M059J (cell line): ENCODE results near the gene PAM16. TPM values are rescaled to one million over a fixed set of nuclear protein-coding genes. Genes with fewer than 3 reads are reported as not detected.
"Not testable (repeated sequence)": the region's sequence is repeated elsewhere in the genome, so short reads cannot be mapped to it uniquely, and the experiment has no call there.

Source experiments
- DNase-seq: peaks from one replicate; pipeline ENCODE4 v3.0.0-alpha.2; 2012; ENCODE audit warnings: low read depth
- total RNA-seq: library from RNA; depleted of rRNA; stranded (reverse); fragments of >200 nt; shearing (Covaris generic); gene quantifications from 2 replicates; pipeline ENCODE4 v1.2.3, GENCODE V29; 2014

PAM16 gene
- total RNA-seq, 1 experiment from 2014 or later = 38.6 TPM

DNA sequence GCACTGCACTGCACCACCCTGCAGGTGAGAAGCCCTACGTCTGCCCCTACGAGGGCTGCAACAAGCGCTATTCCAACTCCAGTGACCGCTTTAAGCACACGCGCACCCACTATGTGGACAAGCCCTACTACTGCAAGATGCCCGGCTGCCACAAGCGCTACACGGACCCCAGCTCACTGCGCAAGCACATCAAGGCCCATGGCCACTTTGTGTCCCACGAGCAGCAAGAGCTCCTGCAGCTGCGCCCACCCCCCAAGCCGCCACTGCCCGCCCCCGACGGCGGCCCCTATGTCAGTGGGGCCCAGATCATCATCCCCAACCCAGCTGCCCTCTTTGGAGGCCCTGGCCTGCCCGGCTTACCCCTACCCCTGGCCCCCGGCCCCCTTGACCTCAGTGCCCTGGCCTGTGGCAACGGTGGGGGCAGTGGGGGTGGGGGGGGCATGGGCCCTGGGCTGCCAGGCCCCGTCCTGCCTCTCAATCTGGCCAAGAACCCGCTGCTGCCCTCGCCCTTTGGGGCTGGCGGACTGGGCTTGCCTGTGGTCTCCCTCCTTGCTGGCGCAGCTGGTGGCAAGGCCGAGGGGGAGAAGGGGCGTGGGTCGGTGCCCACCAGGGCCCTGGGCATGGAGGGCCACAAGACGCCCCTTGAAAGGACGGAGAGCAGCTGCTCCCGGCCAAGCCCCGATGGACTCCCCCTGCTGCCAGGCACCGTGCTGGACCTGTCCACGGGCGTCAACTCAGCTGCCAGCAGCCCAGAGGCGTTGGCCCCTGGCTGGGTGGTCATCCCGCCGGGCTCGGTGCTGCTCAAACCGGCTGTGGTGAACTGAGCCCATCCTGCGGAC is 14.2 kb downstream of the PAM16 start:
- DNase-seq = no peak

DNA sequence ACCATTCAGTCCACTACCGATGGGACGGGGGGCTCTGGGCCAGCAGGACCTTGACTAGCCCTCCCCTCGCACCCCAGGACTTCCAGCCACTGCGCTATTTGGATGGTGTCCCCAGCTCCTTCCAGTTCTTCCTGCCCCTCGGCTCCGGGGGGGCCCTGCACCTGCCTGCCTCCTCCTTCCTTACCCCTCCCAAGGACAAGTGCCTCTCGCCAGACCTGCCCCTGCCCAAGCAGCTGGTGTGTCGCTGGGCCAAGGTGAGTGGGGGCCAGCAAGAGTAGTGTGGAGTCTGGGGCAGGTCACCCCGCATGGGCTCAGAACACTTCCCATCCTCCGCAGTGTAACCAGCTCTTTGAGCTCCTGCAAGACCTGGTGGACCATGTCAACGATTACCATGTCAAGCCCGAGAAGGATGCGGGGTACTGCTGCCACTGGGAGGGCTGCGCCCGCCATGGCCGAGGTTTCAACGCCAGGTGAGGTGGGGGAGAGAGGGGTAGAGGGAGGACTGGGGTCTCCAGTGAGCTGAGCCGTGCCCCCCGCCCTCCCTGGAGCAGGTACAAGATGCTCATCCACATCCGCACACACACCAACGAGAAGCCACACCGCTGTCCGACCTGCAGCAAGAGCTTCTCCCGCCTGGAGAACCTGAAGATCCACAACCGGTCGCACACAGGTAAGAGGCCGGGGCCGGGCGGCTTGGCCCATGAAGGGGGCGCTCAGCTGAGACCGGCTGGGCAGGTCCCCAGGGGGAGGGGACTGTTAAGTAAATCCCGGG is 16.2 kb downstream of the PAM16 start:
- DNase-seq = no peak

DNA sequence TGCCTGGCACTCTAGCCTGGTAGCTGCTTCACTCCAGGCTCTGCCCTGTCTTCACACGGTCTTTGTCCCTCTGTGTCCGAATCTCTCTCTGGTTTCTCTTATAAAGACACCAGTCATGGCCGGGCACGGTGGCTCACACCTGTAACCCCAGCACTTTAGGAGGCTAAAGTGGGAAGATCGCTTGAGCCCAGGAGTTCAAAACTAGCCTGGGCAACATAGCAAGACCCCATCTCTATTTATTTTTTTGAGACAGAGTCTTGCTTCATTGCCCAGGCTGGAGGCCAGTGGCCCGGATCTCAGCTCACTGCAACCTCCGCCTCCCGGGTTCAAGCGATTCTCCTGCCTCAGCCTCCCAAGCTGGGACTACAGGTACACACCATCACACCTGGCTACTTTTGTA is 17.4 kb downstream of the PAM16 start:
- not testable (repeated sequence) for DNase-seq

DNA sequence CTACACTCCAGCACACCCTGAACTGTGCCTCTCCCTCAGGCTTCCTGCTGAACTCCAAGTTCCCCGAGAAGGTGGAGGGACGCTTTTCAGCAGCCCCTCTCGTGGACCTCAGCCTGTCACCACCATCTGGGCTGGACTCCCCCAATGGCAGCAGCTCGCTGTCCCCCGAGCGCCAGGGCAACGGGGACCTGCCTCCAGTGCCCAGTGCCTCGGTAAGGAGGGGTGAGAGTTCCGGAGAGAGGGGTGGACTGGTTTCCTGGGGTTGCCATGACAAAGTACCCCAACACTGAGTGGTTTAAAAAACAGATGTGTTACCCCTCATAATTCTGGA is 17.8 kb downstream of the PAM16 start:
- DNase-seq = no peak

DNA sequence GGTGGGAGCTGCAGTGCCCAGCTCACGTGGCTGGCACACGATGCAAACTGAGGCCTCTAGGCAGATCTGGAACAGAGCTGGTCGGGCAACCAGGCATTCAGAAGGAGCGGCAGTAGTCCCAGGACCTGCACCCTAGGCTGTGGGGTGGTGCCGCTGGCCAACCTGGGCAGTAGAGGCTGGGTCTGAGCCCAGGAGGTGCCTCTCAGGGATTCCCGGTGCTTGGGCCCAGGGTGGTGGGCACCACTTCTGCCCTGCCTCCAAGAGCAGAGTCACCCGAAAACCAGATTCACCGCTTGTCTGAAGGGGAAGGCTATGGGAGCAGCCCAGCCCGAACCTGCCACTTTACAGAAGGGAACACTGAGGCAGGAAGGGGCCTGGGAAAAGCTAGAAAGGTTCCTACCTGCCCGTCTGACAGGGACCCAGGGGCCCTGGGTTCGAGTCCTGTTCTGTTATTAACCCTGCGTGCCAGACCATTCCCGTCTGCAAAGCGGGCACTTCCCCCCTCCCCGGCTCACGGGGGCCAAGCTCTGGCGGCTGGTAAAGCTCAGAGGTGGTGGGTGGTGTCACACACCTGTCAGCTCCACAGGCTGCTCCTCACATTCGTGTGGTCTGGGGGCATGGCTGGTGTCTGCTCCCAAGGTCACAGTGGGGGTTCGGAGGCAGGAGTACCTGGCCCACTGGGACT is 18.4 kb downstream of the PAM16 start:
- no peak for DNase-seq

DNA sequence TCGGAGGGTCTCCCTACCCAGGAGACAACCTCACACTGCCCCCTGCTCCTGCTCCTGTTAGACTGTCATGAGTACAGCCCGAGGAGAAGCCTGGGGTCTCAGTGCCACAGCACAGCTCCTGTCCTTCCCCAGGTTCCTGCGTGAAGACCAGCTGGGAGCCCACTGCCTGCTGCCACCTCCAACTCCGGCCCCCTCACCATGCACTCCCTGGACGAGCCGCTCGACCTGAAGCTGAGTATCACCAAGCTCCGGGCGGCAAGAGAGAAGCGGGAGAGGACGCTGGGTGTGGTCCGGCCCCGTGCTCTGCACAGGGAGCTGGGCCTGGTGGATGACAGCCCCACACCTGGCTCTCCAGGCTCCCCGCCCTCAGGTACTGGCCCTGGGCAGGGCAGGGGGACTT is 19.0 kb downstream of the PAM16 start:
- DNase-seq = no peak

DNA sequence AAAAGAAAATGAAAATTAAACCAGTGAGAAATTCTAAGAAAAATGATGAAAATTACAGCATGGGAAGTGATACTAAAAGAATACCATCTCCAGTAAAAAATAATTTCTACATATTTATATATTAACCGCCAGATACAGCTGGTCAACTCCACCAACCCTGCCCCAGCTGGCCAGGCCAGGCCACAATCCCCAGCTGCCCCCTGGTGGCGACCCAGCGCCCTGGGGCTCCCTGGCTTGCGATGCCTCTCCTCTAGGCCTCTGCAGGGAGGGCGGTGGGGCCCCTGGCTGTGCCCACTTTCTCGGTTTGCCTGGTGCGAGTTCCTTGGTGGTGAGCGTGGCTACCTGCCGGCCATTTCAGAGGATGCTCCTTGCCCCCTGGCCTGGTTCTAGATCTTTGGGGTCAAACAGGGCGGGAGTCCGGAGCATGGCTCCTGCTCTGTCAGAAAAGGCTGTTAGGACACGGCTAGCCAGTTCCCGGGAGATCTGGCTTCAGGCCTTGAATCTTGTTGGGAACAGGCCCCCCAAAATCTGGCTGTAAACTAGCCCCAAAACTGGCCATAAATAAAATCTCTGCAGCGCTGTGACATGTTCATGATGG is 20.7 kb downstream of the PAM16 start:
- DNase-seq = peak; percentile 56

DNA sequence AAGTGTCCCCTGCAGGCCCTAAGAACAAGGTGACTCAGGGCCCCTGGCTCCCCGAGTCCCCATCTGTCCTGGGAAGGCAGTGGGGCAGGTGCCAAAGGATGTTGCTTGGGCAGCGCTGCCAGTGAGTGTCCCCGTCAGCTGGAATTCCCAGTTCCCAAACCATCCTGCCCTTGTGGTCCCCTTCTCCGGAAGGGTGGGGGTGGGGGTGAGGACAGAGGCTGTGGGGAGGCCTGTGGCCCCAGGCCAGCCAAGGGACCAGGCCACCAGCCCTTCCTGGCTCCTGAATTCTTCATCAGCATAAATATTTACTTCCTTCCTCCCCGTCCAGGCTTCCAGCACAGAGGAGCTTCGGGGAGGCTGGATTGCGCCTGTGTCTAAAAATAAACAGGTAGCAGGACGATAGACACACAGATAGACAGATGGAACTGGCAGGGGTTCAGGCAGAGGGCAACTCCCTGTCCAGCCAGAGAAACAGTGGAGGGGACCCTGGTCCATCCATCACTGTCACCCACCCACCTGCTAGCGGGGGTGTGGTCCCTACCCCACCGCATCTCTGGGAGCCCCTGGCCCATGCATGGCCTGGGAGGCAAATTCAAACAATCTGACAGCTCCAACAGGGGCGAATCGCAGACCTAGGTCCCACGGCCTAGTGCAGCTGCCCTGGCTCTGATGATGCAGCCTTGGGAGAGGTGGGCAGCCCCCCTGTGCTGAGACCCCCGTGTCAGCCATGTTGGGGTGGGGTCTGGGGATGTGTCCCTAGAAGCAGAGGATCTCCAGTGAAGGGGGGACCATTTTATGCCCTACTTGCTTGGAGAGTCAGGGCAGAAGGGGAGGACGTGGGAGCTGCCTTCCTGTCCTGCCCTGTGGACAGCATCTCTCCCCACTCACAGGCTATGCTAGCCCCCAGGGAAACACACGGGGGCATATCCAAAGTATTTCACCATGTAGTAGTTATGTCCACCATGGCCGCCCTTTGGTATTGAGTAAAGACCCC is 22.0 kb downstream of the PAM16 start:
- DNase-seq = peak; percentile 70

DNA sequence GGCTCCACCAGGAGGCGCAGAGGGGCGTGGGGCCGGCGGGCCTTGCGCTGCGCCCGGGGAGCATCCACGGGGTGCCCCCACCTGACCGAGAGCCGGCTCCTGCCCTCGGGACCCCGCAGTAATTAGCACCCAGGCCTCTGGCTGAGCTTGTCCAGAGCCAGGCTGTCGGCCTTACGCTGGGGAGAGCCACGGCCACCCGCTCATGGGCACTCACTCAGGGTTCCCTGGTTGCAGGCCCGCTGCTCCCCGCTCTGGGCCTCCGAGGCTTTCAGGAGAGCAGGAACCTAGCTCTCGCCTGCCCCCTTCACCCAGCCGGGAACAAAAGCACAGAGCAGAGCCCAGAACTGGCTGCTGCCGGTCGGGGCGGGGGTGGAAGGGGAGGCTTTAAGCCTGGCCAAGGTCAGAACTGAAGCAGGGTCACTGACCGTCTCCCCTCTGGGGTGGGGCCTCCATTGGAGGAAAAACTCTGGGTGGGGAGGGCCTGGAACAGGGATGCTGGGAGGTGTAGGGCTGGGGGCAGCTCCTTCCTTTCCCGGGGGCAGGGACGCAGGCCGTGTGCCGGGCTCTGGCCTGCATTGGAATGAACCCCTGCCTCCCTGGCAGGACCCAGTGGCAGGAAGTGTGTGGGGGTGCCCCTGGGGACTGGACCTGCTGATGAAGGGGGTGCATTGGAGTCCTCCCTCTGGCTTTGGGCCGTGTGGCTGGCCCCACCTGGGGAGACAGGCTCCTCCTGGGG is 22.9 kb downstream of the PAM16 start:
- no peak for DNase-seq

DNA sequence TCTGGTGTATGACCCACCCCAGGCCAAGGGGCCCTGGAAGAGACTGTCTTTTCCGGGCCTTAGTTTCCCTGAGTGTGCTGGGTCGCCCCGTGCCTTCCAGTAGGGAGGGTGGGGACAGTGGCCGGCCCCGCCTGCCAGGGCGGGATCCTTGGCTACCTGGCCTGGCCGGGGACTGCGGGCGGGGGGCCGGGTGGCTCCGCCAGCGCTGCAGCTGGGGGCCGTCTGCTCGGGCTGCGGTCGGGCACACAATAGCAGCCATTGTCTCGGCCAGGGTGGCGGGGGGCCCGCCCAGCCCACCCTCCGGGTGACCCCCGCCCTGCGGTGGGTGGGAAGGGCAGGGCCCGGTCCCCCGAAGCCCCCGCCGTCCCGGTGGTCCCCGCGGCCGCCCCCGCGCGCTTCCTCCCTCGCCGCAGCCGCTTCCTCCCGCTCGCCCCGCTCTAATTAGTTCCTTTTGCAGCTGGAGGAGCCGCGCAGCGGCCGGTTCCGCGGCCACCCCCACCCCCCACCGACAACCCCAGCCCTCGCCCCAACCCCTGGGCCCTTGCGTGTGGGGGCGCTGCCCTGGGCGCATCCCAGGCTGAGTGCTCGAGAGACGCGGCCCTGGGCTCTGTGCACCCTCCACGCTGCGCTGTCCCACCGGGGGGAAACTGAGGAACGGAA is 23.6 kb downstream of the PAM16 start:
- DNase-seq = no peak

DNA sequence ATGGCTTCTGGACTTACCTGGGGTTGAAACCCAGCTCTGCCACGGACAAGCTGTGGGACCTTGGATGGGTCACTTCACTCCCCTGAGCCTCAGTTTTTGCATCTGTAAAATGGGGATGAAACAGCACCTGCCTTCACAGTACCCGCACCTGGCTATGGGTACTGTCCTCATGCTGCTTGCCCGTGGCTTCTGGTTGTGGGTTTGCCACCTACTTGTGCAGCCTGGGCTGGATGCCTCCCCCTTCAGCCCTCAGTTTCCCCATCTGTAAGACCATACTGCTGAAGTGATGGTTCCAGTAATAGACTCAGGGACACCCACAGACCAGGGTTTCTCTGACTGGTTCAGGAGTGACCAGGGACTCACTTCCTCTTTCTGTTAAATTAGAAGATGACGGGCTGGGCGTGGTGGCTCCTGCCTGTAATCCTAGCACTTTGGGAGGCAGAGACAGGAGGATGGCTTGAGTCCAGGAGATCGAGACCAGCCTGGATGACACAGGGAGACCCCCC is 25.8 kb downstream of the PAM16 start:
- DNase-seq = no peak

DNA sequence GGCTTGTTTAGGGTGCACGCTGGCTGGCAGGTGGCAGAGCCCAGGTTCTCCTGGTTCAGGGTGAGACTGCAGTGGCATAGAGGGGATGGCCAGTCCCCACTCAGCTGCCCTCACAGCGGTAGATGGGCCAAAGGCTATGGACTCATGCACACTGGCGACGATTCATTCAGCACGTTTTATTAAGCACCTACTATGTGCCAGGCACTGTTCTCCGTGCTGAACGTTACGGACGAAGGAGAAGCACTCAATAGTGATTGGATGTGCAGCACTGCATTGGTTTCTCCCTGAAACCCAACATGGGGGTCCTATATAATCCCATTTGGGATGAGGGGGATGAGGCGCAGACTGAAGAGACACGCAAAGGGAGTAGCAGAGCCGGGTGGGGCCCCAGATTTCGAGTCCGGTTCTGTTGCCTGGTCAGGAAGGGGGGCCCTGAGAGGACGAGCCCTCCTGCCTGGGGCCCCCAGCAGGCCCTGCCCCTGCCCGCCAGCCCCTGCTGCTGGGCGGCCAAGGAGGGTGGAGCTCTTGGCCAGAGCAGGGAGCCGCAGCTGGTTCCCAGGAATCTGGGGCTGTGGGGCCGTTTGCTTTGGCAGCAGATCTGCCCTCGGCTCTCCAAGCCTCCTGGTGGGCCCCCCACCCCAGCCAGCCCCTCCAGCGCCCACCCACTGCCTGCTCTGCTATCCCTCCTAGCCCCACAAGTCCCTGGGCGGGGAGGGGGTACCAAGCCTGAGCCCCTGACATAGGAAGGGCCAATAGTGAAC is 26.4 kb downstream of the PAM16 start:
- DNase-seq = no peak

DNA sequence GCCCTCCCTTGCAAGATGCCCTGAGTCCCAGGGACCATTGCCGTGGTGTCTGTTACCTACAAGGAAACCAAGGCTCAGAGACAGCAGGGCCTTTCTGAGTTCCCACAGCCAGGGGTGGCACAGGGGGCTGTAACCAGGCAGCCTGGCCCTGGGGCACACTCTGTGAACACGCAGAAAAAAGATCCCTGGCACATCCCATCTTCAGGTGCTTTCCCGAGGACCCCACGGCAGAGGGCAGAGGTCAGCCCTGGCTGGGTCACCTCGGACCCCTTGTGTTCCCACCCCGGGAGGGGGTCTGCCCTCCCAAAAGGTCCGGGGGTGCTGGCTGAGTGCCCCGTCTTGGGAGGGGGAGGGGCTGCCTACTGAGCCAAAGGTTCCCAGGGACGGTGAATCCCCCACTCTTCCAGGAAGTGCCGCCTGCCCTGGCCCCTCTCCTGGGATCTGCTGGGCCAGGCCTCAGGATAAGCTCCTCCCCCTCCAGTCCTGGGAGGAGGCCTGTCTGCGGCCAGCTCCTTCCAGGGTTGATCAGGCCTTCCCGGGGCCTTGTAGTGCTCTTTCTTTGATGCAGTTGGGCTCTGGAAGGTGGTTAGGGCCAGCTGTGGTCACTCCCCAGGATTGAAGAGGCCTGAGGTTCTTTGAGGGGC is 27.2 kb downstream of the PAM16 start:
- no peak for DNase-seq

DNA sequence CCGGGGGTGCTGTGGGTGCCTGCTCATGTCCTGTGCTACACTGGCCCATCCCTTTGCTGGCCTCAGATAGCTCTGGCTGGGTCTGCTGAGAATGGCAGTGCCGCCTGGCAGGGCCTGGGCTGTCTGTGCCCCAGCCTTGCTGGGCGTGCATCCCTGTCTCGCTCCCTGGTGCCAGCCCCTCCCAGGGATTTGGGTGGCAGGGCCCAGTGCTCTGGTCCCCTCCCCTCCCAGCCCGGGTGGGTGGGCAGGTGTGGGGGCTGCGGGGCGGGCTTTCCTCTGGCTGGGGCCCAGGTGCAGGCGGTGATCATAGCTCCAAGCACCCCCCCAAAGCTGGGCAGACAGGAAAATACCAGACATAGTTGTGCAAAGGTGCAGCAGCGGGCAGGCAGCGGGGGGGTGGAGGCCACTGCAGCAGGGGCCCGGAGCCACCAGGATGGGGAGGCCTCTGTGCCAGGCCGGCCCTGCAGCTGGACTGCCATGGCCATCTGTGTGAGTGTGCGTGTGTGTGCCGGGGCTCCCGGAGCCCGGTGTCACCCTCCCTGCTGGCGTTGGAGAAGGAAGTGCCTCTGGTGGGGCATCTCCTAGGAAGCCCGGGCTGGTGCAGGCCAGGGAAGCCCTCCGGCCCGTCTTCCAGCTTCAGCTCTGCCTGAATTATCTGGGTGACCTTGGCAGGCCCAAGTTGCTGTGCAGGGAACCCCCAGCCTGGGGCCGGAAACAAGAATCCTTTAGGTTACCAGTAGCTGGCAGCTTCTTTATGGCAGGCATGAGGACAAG is 27.9 kb downstream of the PAM16 start:
- DNase-seq = no peak

DNA sequence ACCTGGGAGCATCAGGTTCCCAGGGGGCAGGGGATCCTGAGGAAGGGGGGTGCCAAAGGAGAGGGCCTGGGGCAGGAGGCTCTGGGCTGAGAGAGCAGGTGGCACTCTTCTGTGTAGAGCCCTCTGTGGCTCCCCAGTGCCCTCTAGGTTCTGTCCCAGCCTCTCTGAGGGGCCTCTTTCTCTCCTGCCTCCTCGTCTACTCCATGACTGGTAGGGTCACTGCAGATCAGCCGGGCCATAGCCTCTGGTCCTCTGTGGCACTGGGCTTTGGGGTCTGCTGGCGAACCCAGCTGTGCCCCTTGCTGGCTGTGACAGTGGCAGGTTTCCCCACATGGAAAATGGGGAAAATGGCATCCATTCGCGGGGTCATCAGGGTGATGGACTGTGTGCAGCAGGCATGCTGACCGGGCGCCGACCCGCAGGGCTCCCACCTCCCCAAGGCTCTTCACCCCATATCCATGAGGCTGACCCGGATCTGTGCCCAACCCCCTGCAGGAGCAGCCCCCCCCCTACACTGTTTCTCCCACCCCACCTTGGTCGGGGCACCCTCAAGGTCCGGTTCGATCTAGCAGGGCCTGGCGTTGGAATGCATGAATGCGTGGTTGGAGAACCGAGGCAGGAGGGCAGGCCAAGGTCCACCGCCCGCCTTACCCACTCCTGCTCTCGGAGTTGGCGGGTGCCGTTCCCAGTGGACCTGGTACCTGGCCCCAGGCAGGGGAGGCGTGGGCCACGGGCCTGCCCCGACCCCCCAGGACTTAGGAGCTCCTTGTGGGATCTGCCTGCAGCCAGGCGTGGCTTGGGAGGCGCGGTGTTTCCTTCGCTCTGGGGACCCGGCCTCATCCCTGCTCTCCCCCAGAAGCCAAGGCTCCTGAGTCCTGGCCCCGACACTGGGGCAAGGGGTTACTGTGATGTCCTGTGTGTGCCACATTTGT is 28.7 kb downstream of the PAM16 start:
- DNase-seq = no peak
